Hepatocyte (in vitro differentiated cells): ENCODE results near the gene IVD. TPM values are rescaled to one million over a fixed set of nuclear protein-coding genes. Genes with fewer than 3 reads are reported as not detected.

ENCODE experiments used
- DNase-seq: peaks from one replicate; pipeline ENCODE4 v3.0.0-alpha.2; 2016; ENCODE audit warnings: low spot score
- H2AFZ ChIP-seq: fragments of 200-600 bp; sonication (generic); 2 replicates; pipeline ENCODE4 v1.6.0; 2016; ENCODE audit warnings: antibody characterized with exemption, mild to moderate bottlenecking
- H3K27ac ChIP-seq: fragments of 200-600 bp; sonication (generic); 2 replicates; pipeline ENCODE4 v1.5.1; 2016; ENCODE audit warnings: mild to moderate bottlenecking
- H3K27me3 ChIP-seq: fragments of 200-600 bp; sonication (generic); 2 replicates; pipeline ENCODE4 v1.6.1; 2016
- H3K36me3 ChIP-seq: fragments of 200-600 bp; sonication (generic); replicated peaks from 2 replicates; pipeline ENCODE4 v1.5.1; 2016; ENCODE audit warnings: low read depth; ENCODE audit not compliant: insufficient read depth
- H3K4me1 ChIP-seq: fragments of 200-600 bp; sonication (generic); 2 replicates; pipeline ENCODE4 v1.5.1; 2016; ENCODE audit warnings: mild to moderate bottlenecking, moderate library complexity; ENCODE audit not compliant: insufficient read depth
- H3K4me2 ChIP-seq: fragments of 200-600 bp; sonication (generic); 2 replicates; pipeline ENCODE4 v1.6.0; 2016
- H3K4me3 ChIP-seq: fragments of 200-600 bp; sonication (generic); 2 replicates; pipeline ENCODE4 v1.5.1; 2016; ENCODE audit warnings: mild to moderate bottlenecking
- H3K79me2 ChIP-seq: fragments of 200-600 bp; sonication (generic); 2 replicates; pipeline ENCODE4 v1.6.0; 2017; ENCODE audit warnings: mild to moderate bottlenecking
- H3K9me2 ChIP-seq: fragments of 200-600 bp; sonication (generic); replicated peaks from 2 replicates; pipeline ENCODE4 v1.6.0; 2017; ENCODE audit warnings: mild to moderate bottlenecking; ENCODE audit not compliant: insufficient read depth
- H3K9me3 ChIP-seq: fragments of 200-600 bp; sonication (generic); 2 replicates; pipeline ENCODE4 v1.5.1; 2016; ENCODE audit warnings: low read depth, mild to moderate bottlenecking
- H4K20me1 ChIP-seq: fragments of 200-600 bp; sonication (generic); 2 replicates; pipeline ENCODE4 v1.6.0; 2016; ENCODE audit warnings: mild to moderate bottlenecking; ENCODE audit not compliant: insufficient read depth, poor library complexity, severe bottlenecking
- EZH2 ChIP-seq: fragments of 200-600 bp; sonication (generic); IDR thresholded peaks from 2 replicates; pipeline ENCODE4 v1.6.1; 2016; ENCODE audit warnings: antibody characterized with exemption, mild to moderate bottlenecking, borderline replicate concordance
- EZH2phosphoT487 ChIP-seq: fragments of 200-600 bp; sonication (generic); IDR thresholded peaks from one replicate; pipeline ENCODE4 v1.6.1; 2018; ENCODE audit warnings: antibody characterized with exemption, mild to moderate bottlenecking, low read depth, moderate library complexity; ENCODE audit not compliant: unreplicated experiment, severe bottlenecking
- WGBS: methylation state at CpG from one replicate; pipeline ENCODE4 v1.1.6; 2016; ENCODE audit warnings: low lambda C conversion rate; ENCODE audit errors: missing lambda C conversion rate; 5-methylcytosine and 5-hydroxymethylcytosine counted together
- polyA plus RNA-seq: library from polyadenylated mRNA; unstranded; fragments of >200 nt; fragmentation: Nextera tagmentation; extraction: Ambion mirVana; gene quantifications from 2 replicates; pipeline ENCODE4 v1.2.1, GENCODE V29; 2016
- total RNA-seq: library from RNA; depleted of rRNA; stranded (reverse); fragments of >200 nt; gene quantifications from 2 replicates; pipeline ENCODE4 v1.2.3, GENCODE V29; 2014
- TF ChIP-seq, protein P1 (sequence below): fragments of 200-600 bp; sonication (generic); IDR thresholded peaks from 2 replicates; pipeline ENCODE4 v1.5.1; 2016; ENCODE audit warnings: antibody characterized with exemption, mild to moderate bottlenecking; ENCODE audit not compliant: poor library complexity

The IVD gene
- total RNA-seq, result 27.1 and 31.5 TPM in 2 replicates
- polyA plus RNA-seq, result 56.6 and 71.6 TPM in 2 replicates

DNA sequence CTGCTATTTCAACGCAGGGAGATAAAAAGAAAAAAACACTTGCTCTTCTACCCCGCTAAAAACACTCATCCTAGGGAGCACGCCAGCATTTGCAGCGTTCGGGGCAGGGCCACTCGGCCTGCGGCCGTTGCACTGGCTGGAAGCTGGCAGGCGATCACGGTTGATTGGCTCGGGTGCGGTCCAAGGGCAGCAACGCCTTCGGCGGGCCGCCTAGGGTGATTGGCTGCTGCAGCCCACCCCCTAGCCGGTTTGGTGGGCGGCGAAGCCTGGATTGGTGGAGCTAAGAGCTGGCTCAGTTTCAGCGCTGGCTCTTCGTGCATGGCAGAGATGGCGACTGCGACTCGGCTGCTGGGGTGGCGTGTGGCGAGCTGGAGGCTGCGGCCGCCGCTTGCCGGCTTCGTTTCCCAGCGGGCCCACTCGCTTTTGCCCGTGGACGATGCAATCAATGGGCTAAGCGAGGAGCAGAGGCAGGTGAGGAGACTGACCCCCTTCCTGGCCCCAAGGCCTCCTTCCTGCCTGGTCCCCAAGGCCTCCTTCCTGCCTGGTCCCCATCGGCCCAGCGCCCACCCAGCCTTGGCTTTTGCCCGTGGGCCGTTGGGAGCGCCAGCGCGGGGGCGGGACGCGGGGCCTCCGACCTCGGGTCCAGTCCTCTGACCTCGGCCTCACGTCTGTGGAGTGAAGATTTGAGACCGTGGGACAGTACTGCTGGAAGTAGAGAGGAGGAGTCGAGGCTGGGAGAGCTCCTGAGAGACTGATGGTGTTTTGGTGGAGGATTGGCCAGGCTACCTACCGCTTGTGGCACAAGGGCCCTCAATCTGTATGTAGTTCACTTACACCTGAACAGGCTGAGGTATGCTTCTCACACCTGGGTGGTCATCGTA lies at the start of gene IVD:
TSS of gene IVD (plus strand) at position 295 of the 881 bp plus-strand sequence. CDS start at position 328, 33 bp downstream.
- Histone ChIP-seq H3K9me3 (no peaks in the 10 kb centered on the region), H2AFZ (peak within 1 kb of the TSS; percentile 37), H3K79me2 (peaks cover 22% of the 10 kb centered on the region), H3K9me2 (no peaks in the 10 kb centered on the region), H4K20me1 (no peaks in the 10 kb centered on the region), H3K4me2 (peak within 1 kb of the TSS; percentile 92), H3K36me3 (no peaks in the 10 kb centered on the region), H3K27me3 (no peaks in the 10 kb centered on the region), H3K27ac (peak within 1 kb of the TSS; percentile 36), H3K4me1 (peaks cover 18% of the 10 kb centered on the region), H3K4me3 (peak within 1 kb of the TSS; percentile 74)
- peak; percentile 97 for DNase-seq
- TF ChIP-seq, protein P1, sequence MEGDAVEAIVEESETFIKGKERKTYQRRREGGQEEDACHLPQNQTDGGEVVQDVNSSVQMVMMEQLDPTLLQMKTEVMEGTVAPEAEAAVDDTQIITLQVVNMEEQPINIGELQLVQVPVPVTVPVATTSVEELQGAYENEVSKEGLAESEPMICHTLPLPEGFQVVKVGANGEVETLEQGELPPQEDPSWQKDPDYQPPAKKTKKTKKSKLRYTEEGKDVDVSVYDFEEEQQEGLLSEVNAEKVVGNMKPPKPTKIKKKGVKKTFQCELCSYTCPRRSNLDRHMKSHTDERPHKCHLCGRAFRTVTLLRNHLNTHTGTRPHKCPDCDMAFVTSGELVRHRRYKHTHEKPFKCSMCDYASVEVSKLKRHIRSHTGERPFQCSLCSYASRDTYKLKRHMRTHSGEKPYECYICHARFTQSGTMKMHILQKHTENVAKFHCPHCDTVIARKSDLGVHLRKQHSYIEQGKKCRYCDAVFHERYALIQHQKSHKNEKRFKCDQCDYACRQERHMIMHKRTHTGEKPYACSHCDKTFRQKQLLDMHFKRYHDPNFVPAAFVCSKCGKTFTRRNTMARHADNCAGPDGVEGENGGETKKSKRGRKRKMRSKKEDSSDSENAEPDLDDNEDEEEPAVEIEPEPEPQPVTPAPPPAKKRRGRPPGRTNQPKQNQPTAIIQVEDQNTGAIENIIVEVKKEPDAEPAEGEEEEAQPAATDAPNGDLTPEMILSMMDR, result no peak
- TF ChIP-seq EZH2 (no peak), EZH2phosphoT487 (no peak)
- 2% methylated on average over 54 of the region's 54 CpGs for WGBS

DNA sequence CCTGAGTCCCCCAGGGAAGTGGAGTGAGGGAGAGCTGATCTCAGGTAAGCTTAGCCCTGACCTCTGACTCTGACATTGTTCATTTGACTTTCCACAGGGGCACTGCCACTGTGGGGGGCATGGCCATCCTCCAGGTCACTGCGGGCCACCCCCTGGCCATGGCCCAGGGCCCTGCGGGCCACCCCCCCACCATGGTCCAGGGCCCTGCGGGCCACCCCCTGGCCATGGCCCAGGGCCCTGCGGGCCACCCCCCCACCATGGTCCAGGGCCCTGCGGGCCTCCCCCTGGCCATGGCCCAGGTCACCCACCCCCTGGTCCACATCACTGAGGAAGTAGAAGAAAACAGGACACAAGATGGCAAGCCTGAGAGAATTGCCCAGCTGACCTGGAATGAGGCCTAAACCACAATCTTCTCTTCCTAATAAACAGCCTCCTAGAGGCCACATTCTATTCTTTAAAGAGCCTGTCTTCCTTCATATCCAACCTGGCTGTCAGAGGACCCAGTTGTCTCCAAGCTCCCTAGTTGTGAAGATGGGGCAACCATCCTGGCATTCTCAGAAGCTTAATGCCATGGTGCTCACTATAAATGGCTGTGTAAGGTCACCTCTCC lies 49.5 kb upstream of the IVD start:
- Histone ChIP-seq H3K79me2 (peaks cover 5% of the 10 kb centered on the region), H3K9me2 (no peaks in the 10 kb centered on the region), H3K27me3 (peaks cover 8% of the 10 kb centered on the region), H4K20me1 (no peaks in the 10 kb centered on the region), H3K9me3 (no peaks in the 10 kb centered on the region), H3K4me2 (no peak overlapping the region), H3K4me1 (peaks cover 19% of the 10 kb centered on the region), H3K4me3 (no peak overlapping the region), H2AFZ (no peak overlapping the region), H3K27ac (no peak overlapping the region), H3K36me3 (no peaks in the 10 kb centered on the region)
- DNase-seq, result no peak
- 95% methylated on average over 5 of the region's 5 CpGs for WGBS
- TF ChIP-seq EZH2phosphoT487 (no peak), EZH2 (no peak)
- TF ChIP-seq, protein P1, result no peak

DNA sequence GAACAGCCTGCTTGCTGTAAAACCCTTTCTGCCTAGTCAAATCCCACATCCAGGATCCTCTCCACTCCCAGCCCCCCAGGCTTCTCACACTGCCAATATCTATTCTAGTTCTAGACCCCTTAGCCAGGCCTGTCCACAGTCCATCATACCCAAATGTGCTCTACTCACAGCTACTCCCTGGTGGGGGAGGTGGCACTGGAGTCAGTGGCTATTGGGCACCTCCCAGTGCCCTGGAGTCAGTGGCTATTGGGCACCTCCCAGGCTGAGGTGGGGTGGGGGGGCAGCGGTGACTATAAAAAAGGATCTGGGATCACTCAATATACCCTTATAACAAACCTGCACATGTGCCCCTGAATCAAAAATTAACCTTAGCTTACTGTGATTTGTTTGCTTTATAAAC lies 48.3 kb upstream of the IVD start:
- no peak for TF ChIP-seq EZH2
- TF ChIP-seq, protein P1, result no peak
- no peak for TF ChIP-seq EZH2phosphoT487
- Histone ChIP-seq H3K27ac (no peak overlapping the region), H3K79me2 (no peaks in the 10 kb centered on the region), H3K4me3 (no peak overlapping the region), H3K9me3 (no peaks in the 10 kb centered on the region), H3K4me2 (peak overlapping the region; percentile 95), H2AFZ (no peak overlapping the region), H4K20me1 (no peaks in the 10 kb centered on the region), H3K36me3 (no peaks in the 10 kb centered on the region), H3K4me1 (peaks cover 19% of the 10 kb centered on the region), H3K27me3 (peaks cover 12% of the 10 kb centered on the region), H3K9me2 (no peaks in the 10 kb centered on the region)
- WGBS, result 94% methylated on average over 1 of the region's 1 CpG
- DNase-seq, result no peak
